Activated T-cell treated with anti-CD3 and anti-CD28 coated beads for 24 hours (primary cell): ENCODE results near the gene MAB21L2.

Experiments
- DNase-seq: peaks from one replicate; pipeline ENCODE4 v3.0.0-alpha.2; 2020; ENCODE audit warnings: low read depth

Gene MAB21L2

DNA sequence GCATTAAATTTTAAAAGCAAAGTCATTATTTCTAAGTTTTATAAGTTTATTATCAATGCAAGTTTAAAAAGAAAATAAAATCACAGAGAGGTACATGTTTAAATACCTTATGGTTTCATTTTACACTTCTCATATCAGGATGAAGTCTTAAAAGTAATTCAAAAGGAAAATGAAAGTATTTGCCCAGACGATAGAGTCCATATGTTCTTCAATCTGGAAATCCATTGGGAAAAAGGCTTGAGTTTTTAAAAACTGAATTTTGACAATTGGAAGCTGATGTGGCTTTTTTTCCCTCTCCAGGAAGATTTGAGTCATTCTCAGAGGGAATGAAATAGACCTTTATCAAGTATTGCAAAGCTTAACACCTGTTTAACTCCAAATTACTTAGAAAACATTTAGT lies 37.1 kb downstream of the MAB21L2 start:
- no peak for DNase-seq

DNA sequence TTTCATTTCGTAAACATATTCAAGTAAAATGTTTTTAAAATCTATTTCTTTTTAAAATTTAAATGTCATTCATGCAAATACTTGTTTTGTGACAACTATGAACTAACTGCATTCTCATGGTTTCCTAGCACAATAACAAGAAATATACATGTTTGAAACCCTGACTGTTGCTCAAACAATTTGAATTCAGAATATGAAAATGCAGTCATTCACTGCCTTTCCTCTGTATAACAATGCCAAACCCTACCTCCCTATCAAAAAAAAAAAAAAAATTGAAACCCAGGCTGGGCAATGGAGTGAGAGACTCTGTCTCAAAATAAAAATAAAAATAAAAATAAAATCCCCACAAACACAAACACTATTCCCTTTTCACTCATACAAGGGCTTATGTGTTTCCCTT lies 42.1 kb downstream of the MAB21L2 start:
- DNase-seq = no peak

DNA sequence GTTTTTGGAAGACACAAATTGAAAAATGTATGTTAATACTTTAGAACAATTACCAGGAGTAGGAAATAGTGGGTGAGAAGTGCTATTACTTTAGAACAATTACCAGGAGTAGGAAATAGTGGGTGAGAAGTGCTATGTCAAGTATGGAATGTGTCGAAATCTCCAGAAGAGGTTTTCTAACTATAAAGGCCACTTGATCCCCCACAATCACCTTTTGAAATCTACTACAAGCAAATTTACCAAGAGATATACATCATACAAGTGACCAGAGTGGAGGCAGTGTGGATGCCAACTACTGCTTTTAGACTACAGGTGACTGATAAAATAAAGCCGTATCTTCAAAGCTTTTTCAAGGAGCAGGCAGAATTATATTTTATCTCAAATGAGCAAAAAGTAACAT lies 43.1 kb downstream of the MAB21L2 start:
- DNase-seq = no peak

DNA sequence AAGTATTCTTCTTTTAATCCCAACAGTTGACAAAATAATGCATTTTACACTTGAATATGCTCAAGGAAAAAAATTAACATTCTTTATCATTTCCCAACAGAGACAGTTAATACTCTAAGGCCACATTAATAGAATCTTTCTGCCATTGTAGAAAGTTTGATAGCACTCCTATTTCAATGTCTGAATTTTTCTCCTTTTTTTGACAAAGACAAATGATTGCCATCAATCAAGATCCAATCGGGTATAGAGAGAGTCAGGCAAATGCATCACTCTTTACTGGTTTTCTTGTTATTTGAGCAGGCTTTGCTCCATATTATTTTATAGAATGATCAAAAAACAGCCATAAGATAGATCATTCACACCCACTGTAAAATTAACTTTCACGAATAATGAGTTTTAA lies 46.1 kb downstream of the MAB21L2 start:
- no peak for DNase-seq

DNA sequence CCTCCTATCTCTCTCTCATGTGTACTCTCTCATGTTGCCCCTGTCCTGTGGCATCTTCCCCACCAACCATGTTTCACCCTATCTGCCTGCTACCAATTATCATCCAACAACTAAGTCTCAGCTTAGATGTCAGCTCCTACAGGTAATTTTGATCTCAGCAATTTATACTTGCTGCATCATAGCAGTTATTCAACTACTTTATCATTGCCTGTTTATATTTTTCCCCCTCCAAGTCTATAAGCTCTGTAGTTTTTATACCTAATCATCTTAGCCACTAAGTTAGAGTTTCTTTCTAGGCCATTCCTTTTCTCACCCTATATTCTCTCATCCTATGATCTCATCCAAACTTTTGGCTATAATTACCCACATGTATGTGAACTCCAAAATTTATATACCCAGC lies 50.7 kb downstream of the MAB21L2 start:
- no peak for DNase-seq
